Dendritic cell treated with granulocyte-macrophage colony-stimulating factor and Interleukin-4, amounts not matched to agents 40 ng/mL and 50 ng/mL, for 4 days (primary cell): ENCODE data around the gene ITPK1.
A peak's percentile ranks its signal among the peaks of the same experiment; 100 is the strongest.

Experiments
- H3K27ac Mint-ChIP-seq: one replicate; pipeline ENCODE4 v1.8.0; 2022; ENCODE audit warnings: mild to moderate bottlenecking, mixed read lengths
- H3K27me3 Mint-ChIP-seq: one replicate; pipeline ENCODE4 v1.8.0; 2022; ENCODE audit warnings: mild to moderate bottlenecking, mixed read lengths
- H3K36me3 Mint-ChIP-seq: one replicate; pipeline ENCODE4 v1.8.0; 2022; ENCODE audit warnings: low read depth, mixed read lengths
- H3K4me1 Mint-ChIP-seq: one replicate; pipeline ENCODE4 v1.8.0; 2022; ENCODE audit warnings: low read depth, mixed read lengths
- H3K4me3 Mint-ChIP-seq: one replicate; pipeline ENCODE4 v1.8.0; 2022; ENCODE audit warnings: mild to moderate bottlenecking, moderate library complexity, mixed read lengths
- H3K9me3 Mint-ChIP-seq: one replicate; pipeline ENCODE4 v1.8.0; 2022; ENCODE audit warnings: mixed read lengths
- intact Hi-C: fragments of 100-400 bp; cut with micrococcal nuclease; formaldehyde crosslinking; loops from one replicate; pipeline ENCODE4 v1.15.0; 2022

The ITPK1 gene

GRCh38 chr14:92993302-92993701 is 122.4 kb downstream of the ITPK1 start:
- Mint-ChIP-seq H3K36me3 (peaks cover 90% of the 10 kb centered on the region), H3K4me1 (peaks cover 65% of the 10 kb centered on the region), H3K9me3 (peaks cover 8% of the 10 kb centered on the region), H3K4me3 (no peak overlapping the region), H3K27ac (peak overlapping the region; percentile 87), H3K27me3 (no peaks in the 10 kb centered on the region)
- intact Hi-C loops: no loop called here

GRCh38 chr14:92991536-92991935 is 124.2 kb downstream of the ITPK1 start:
- Mint-ChIP-seq H3K36me3 (peaks cover 90% of the 10 kb centered on the region), H3K27me3 (no peaks in the 10 kb centered on the region), H3K4me3 (no peak overlapping the region), H3K9me3 (peaks cover 8% of the 10 kb centered on the region), H3K4me1 (peaks cover 83% of the 10 kb centered on the region), H3K27ac (peak overlapping the region; percentile 87)
- intact Hi-C loops: no loop called here

- Mint-ChIP-seq H3K27me3 (no peaks in the 10 kb centered on the region), H3K27ac (peak overlapping the region; percentile 87), H3K9me3 (peaks cover 8% of the 10 kb centered on the region), H3K4me3 (no peak overlapping the region), H3K4me1 (peaks cover 87% of the 10 kb centered on the region), H3K36me3 (peaks cover 93% of the 10 kb centered on the region)
- intact Hi-C loops: no loop called here
Observed at GRCh38 chr14:92990456-92991430, 125.0 kb downstream of the ITPK1 start.

GRCh38 chr14:92988786-92989755 is 126.7 kb downstream of the ITPK1 start:
- no peaks in the 10 kb centered on the region for H3K27me3 Mint-ChIP-seq
- peaks cover 8% of the 10 kb centered on the region for H3K9me3 Mint-ChIP-seq
- peak overlapping the region; percentile 87 for H3K27ac Mint-ChIP-seq
- H3K36me3 Mint-ChIP-seq: peaks cover 93% of the 10 kb centered on the region
- intact Hi-C loops: no loop called here
- H3K4me3 Mint-ChIP-seq: no peak overlapping the region
- peaks cover 90% of the 10 kb centered on the region for H3K4me1 Mint-ChIP-seq

- Mint-ChIP-seq H3K9me3 (peaks cover 10% of the 10 kb centered on the region), H3K4me3 (no peak overlapping the region), H3K27me3 (no peaks in the 10 kb centered on the region), H3K36me3 (peaks cover 93% of the 10 kb centered on the region), H3K27ac (peak overlapping the region; percentile 87), H3K4me1 (peaks cover 82% of the 10 kb centered on the region)
- intact Hi-C loops: no loop called here
Observed at GRCh38 chr14:92987713-92988510, 127.8 kb downstream of the ITPK1 start.

- H3K4me3 Mint-ChIP-seq: no peak overlapping the region
- peaks cover 82% of the 10 kb centered on the region for H3K4me1 Mint-ChIP-seq
- peaks cover 93% of the 10 kb centered on the region for H3K36me3 Mint-ChIP-seq
- intact Hi-C loops: no loop called here
- peak overlapping the region; percentile 38 for H3K27ac Mint-ChIP-seq
- H3K9me3 Mint-ChIP-seq: peaks cover 17% of the 10 kb centered on the region
- no peaks in the 10 kb centered on the region for H3K27me3 Mint-ChIP-seq
Observed at GRCh38 chr14:92987148-92987570, 128.6 kb downstream of the ITPK1 start.

- H3K27me3 Mint-ChIP-seq: no peaks in the 10 kb centered on the region
- peaks cover 24% of the 10 kb centered on the region for H3K9me3 Mint-ChIP-seq
- peak overlapping the region; percentile 54 for H3K27ac Mint-ChIP-seq
- intact Hi-C loops: no loop called here
- H3K4me3 Mint-ChIP-seq: no peak overlapping the region
- peaks cover 81% of the 10 kb centered on the region for H3K4me1 Mint-ChIP-seq
- H3K36me3 Mint-ChIP-seq: peaks cover 93% of the 10 kb centered on the region
Observed at GRCh38 chr14:92986254-92987147, 129.2 kb downstream of the ITPK1 start.

- Mint-ChIP-seq H3K27ac (peak overlapping the region; percentile 54), H3K36me3 (peaks cover 99% of the 10 kb centered on the region), H3K9me3 (peaks cover 33% of the 10 kb centered on the region)
Observed at GRCh38 chr14:92985521-92985920, 130.2 kb downstream of the ITPK1 start.

GRCh38 chr14:92984896-92985295 is 130.8 kb downstream of the ITPK1 start:
- peaks cover 100% of the 10 kb centered on the region for H3K36me3 Mint-ChIP-seq
- intact Hi-C loops: no loop called here
- peaks cover 72% of the 10 kb centered on the region for H3K4me1 Mint-ChIP-seq
- no peak overlapping the region for H3K4me3 Mint-ChIP-seq
- H3K9me3 Mint-ChIP-seq: peaks cover 33% of the 10 kb centered on the region
- no peaks in the 10 kb centered on the region for H3K27me3 Mint-ChIP-seq
- no peak overlapping the region for H3K27ac Mint-ChIP-seq

More at GRCh38 chr14:92985521-92985920, 130.2 kb downstream of the ITPK1 start:
- peaks cover 79% of the 10 kb centered on the region for H3K4me1 Mint-ChIP-seq
- intact Hi-C loops: no loop called here
- H3K27me3 Mint-ChIP-seq: no peaks in the 10 kb centered on the region
- no peak overlapping the region for H3K4me3 Mint-ChIP-seq

GRCh38 chr14:92984082-92984788 is 131.5 kb downstream of the ITPK1 start:
- no peak overlapping the region for H3K27ac Mint-ChIP-seq
- H3K36me3 Mint-ChIP-seq: peaks cover 100% of the 10 kb centered on the region
- no peaks in the 10 kb centered on the region for H3K27me3 Mint-ChIP-seq
- no peak overlapping the region for H3K4me3 Mint-ChIP-seq
- peaks cover 74% of the 10 kb centered on the region for H3K4me1 Mint-ChIP-seq
- peaks cover 35% of the 10 kb centered on the region for H3K9me3 Mint-ChIP-seq
- intact Hi-C loops: no loop called here

- no peaks in the 10 kb centered on the region for H3K27me3 Mint-ChIP-seq
- H3K4me1 Mint-ChIP-seq: peaks cover 76% of the 10 kb centered on the region
Observed at GRCh38 chr14:92982956-92983355, 132.8 kb downstream of the ITPK1 start.

GRCh38 chr14:92981726-92982125 is 134.0 kb downstream of the ITPK1 start:
- Mint-ChIP-seq H3K27me3 (no peaks in the 10 kb centered on the region), H3K4me3 (no peak overlapping the region), H3K36me3 (peaks cover 100% of the 10 kb centered on the region), H3K4me1 (peaks cover 76% of the 10 kb centered on the region), H3K9me3 (peaks cover 60% of the 10 kb centered on the region), H3K27ac (peak overlapping the region; percentile 86)
- intact Hi-C loops: no loop called here

More at GRCh38 chr14:92982956-92983355, 132.8 kb downstream of the ITPK1 start:
- Mint-ChIP-seq H3K36me3 (peaks cover 100% of the 10 kb centered on the region), H3K27ac (no peak overlapping the region), H3K9me3 (peaks cover 48% of the 10 kb centered on the region), H3K4me3 (no peak overlapping the region)
- intact Hi-C loops: no loop called here
